GM18870 (cell line): ENCODE measurements around the gene FXYD7.

ENCODE experiments used
- ATAC-seq: cut with Tn5 transposase; IDR thresholded peaks from one replicate; pipeline ENCODE4 v1.9.1; 2021; ENCODE audit warnings: moderate library complexity; ENCODE audit not compliant: unreplicated experiment

The FXYD7 gene

GRCh38 chr19:35162471-35163326, 19.6 kb downstream of the FXYD7 start:
- no peak for ATAC-seq

- ATAC-seq, result no peak
Observed at GRCh38 chr19:35164418-35164817, 21.4 kb downstream of the FXYD7 start.

GRCh38 chr19:35165200-35166058, 22.4 kb downstream of the FXYD7 start:
- ATAC-seq, result no peak

GRCh38 chr19:35166100-35167063, 23.3 kb downstream of the FXYD7 start:
- no peak for ATAC-seq

- no peak for ATAC-seq
Observed at GRCh38 chr19:35167251-35168119, 24.4 kb downstream of the FXYD7 start.

- ATAC-seq, result no peak
Observed at GRCh38 chr19:35168196-35168595, 25.1 kb downstream of the FXYD7 start.

- no peak for ATAC-seq
Observed at GRCh38 chr19:35169221-35169995, 26.4 kb downstream of the FXYD7 start.

- no peak for ATAC-seq
Observed at GRCh38 chr19:35170359-35171061, 27.5 kb downstream of the FXYD7 start.

- ATAC-seq, result no peak
Observed at GRCh38 chr19:35171730-35172129, 28.7 kb downstream of the FXYD7 start.

GRCh38 chr19:35174226-35174625, 31.2 kb downstream of the FXYD7 start:
- no peak for ATAC-seq

- ATAC-seq, result no peak
Observed at GRCh38 chr19:35176181-35176570, 33.1 kb downstream of the FXYD7 start.

GRCh38 chr19:35177377-35178274, 34.6 kb downstream of the FXYD7 start:
- no peak for ATAC-seq

- no peak for ATAC-seq
Observed at GRCh38 chr19:35178701-35179100, 35.6 kb downstream of the FXYD7 start.

- no peak for ATAC-seq
Observed at GRCh38 chr19:35179830-35180229, 36.8 kb downstream of the FXYD7 start.

- no peak for ATAC-seq
Observed at GRCh38 chr19:35181387-35181786, 38.3 kb downstream of the FXYD7 start.

GRCh38 chr19:35184267-35184666, 41.2 kb downstream of the FXYD7 start:
- no peak for ATAC-seq

- no peak for ATAC-seq
Observed at GRCh38 chr19:35184884-35185283, 41.8 kb downstream of the FXYD7 start.
